A673 (cell line): ENCODE results near the gene TERB1. TPM values are rescaled to one million over a fixed set of nuclear protein-coding genes. Genes with fewer than 3 reads are reported as not detected.

ENCODE experiments used
- BruUV-seq: library from RNA; stranded (reverse); fragments of 400-500 nt; replicated peaks from 2 replicates; lab custom pipeline; 2021; lab: Mats Ljungman, UMichigan
- CTCF ChIA-PET: fragments of 300-600 bp; sonication (Branson Sonifier 250); formaldehyde crosslinking; loops from one replicate; lab custom pipeline; 2022; ENCODE audit warnings: antibody characterized with exemption; lab: Charles Lee
- POLR2A ChIA-PET: fragments of 300-600 bp; sonication (Branson Sonifier 250); formaldehyde crosslinking; loops from one replicate; lab custom pipeline; 2022; ENCODE audit warnings: antibody characterized with exemption; ENCODE audit not compliant: low non-redundant PET; lab: Charles Lee
- DNase-seq: peaks from one replicate; pipeline ENCODE4 v3.0.0-alpha.2; 2015; ENCODE audit warnings: low spot score
- H3K27ac ChIP-seq: fragments of 200-600 bp; sonication (generic); 2 replicates; pipeline ENCODE4 v1.5.1; 2016; ENCODE audit warnings: mixed run types, low read depth, mild to moderate bottlenecking, mixed read lengths, antibody characterized with exemption, low read length; ENCODE audit not compliant: poor library complexity, severe bottlenecking
- H3K27me3 ChIP-seq: fragments of 200-600 bp; sonication (generic); replicated peaks from 2 replicates; pipeline ENCODE4 v1.6.1; 2017; ENCODE audit warnings: mixed run types, low read depth, mild to moderate bottlenecking, mixed read lengths, antibody characterized with exemption, low read length; ENCODE audit not compliant: insufficient read depth, poor library complexity
- H3K36me3 ChIP-seq: fragments of 200-600 bp; sonication (generic); 2 replicates; pipeline ENCODE4 v1.6.1; 2016; ENCODE audit warnings: mixed run types, mild to moderate bottlenecking, mixed read lengths, antibody characterized with exemption, low read length; ENCODE audit not compliant: insufficient read depth, poor library complexity, severe bottlenecking
- H3K4me1 ChIP-seq: fragments of 200-600 bp; sonication (generic); 2 replicates; pipeline ENCODE4 v1.6.1; 2017; ENCODE audit warnings: mixed run types, mild to moderate bottlenecking, mixed read lengths, antibody characterized with exemption, low read length; ENCODE audit not compliant: insufficient read depth, poor library complexity, severe bottlenecking
- H3K4me3 ChIP-seq: fragments of 200-600 bp; sonication (generic); 2 replicates; pipeline ENCODE4 v1.5.1; 2016; ENCODE audit warnings: low read depth, mixed run types, mild to moderate bottlenecking, mixed read lengths, low read length; ENCODE audit not compliant: poor library complexity, severe bottlenecking
- H3K9me3 ChIP-seq: fragments of 200-600 bp; sonication (generic); 2 replicates; pipeline ENCODE4 v1.6.1; 2016; ENCODE audit warnings: mixed run types, low read depth, mild to moderate bottlenecking, mixed read lengths, antibody characterized with exemption, low read length; ENCODE audit not compliant: poor library complexity, severe bottlenecking
- CTCF ChIP-seq: fragments of 300-800, 200-600 bp; sonication (generic); conservative IDR thresholded peaks from 2 replicates; pipeline ENCODE4 v1.5.1; 2017; ENCODE audit warnings: low read depth, mild to moderate bottlenecking, antibody characterized with exemption, low read length, moderate library complexity, mixed read lengths
- EZH2 ChIP-seq: fragments of 200-600 bp; sonication (generic); IDR thresholded peaks from 2 replicates; pipeline ENCODE4 v1.6.1; 2017; ENCODE audit warnings: borderline replicate concordance, low read depth, mild to moderate bottlenecking, mixed read lengths, antibody characterized with exemption, low read length; ENCODE audit not compliant: poor library complexity, severe bottlenecking
- intact Hi-C: fragments of 100-400 bp; cut with micrococcal nuclease; formaldehyde crosslinking; loops from one replicate; pipeline ENCODE4 v1.10.0; 2022; ENCODE audit not compliant: unreplicated experiment
- total RNA-seq: library from RNA; stranded (reverse); gene quantifications from 2 replicates; pipeline ENCODE4 v1.2.3, GENCODE V29; 2021

The TERB1 gene
- total RNA-seq, 1 experiment from 2014 or later: not detected

- H3K27ac ChIP-seq: no peak overlapping the region
- H3K4me3 ChIP-seq: no peak overlapping the region
- TF ChIP-seq EZH2: no peak
- no peak for TF ChIP-seq CTCF
- BruUV-seq: no TSS peak
- ChIA-PET POLR2A (no interaction called here), CTCF (no interaction called here)
- no peaks in the 10 kb centered on the region for H3K9me3 ChIP-seq
- peaks cover 87% of the 10 kb centered on the region for H3K36me3 ChIP-seq
- H3K4me1 ChIP-seq: no peaks in the 10 kb centered on the region
- intact Hi-C loops: no loop called here
- H3K27me3 ChIP-seq: no peaks in the 10 kb centered on the region
- DNase-seq: no peak
Measured at GRCh38 chr16:66731101-66731500, 70.3 kb downstream of the TERB1 start.

GRCh38 chr16:66728804-66729203, 72.6 kb downstream of the TERB1 start:
- TF ChIP-seq EZH2: no peak
- no peak for TF ChIP-seq CTCF
- ChIA-PET CTCF (no interaction called here), POLR2A (no interaction called here)
- BruUV-seq: no TSS peak
- Histone ChIP-seq H3K4me3 (no peak overlapping the region), H3K27ac (no peak overlapping the region), H3K4me1 (no peaks in the 10 kb centered on the region), H3K9me3 (no peaks in the 10 kb centered on the region), H3K36me3 (peaks cover 88% of the 10 kb centered on the region), H3K27me3 (no peaks in the 10 kb centered on the region)
- no peak for DNase-seq
- intact Hi-C loops: loop anchor here (5.0 kb wide), 2 partner anchors 138 to 322 kb away; no protein-coding TSS in a partner anchor

- Histone ChIP-seq H3K4me3 (no peak overlapping the region), H3K9me3 (no peaks in the 10 kb centered on the region), H3K36me3 (peaks cover 88% of the 10 kb centered on the region), H3K4me1 (no peaks in the 10 kb centered on the region), H3K27ac (no peak overlapping the region), H3K27me3 (no peaks in the 10 kb centered on the region)
- peak; percentile 69 for TF ChIP-seq CTCF
- no peak for TF ChIP-seq EZH2
- CTCF ChIA-PET: no interaction called here
- intact Hi-C loops: loop anchor here (5.0 kb wide), 2 partner anchors 139 to 321 kb away; no protein-coding TSS in a partner anchor
- POLR2A ChIA-PET: interaction anchor here (0.6 kb wide), 1 partner anchor 10 kb away, joined by 3 read pairs; no protein-coding TSS in a partner anchor
- no TSS peak for BruUV-seq
- peak; percentile 76 for DNase-seq
Measured at GRCh38 chr16:66728117-66728787, 73.1 kb downstream of the TERB1 start.
